ENCODE data around the gene SARS2. TPM values are rescaled to one million over a fixed set of nuclear protein-coding genes. Genes with fewer than 3 reads are reported as not detected.
"Not testable (repeated sequence)": the region's sequence is repeated elsewhere in the genome, so short reads cannot be mapped to it uniquely, and the experiment has no call there.

SARS2 gene
- total RNA-seq, 4 donors from 2014 or later = 18.2 to 134 (median 38.4) TPM

- no peaks in the 10 kb centered on the region for H3K4me1 ChIP-seq
- TF ChIP-seq POLR2A (IDR thresholded peaks at IDR 0.05) = no peak
- H3K4me3 ChIP-seq = no peak overlapping the region
- H3K36me3 ChIP-seq = no peaks in the 10 kb centered on the region
- DNase-seq = no peak
- H3K27me3 ChIP-seq = no peaks in the 10 kb centered on the region
- H3K27ac ChIP-seq = no peak overlapping the region
- H3K9me3 ChIP-seq = no peaks in the 10 kb centered on the region
Observed at GRCh38 chr19:38942471-38943181, 12.1 kb upstream of the SARS2 start.

DNA sequence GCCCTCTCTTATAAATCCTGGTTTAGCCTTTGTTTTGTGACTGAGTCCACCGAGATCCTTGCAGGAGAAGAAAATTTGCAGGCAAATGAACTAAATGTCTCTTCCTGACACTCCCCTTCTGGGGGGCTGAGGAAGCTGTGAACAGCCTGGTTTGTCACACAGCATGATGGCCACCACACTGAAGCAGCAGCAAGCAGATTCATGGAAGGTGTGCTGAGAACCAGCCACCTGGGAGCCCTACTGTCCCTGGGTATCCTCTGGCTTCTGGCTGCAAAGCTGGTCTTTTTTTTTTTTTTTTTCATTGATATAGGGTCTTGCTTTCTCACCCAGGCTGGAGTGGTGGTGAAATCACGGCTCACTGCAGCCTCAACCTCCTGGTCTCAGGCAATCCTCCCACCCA is 11.4 kb upstream of the SARS2 start:
- no peak for DNase-seq
- no peak for TF ChIP-seq POLR2A (IDR thresholded peaks at IDR 0.05)
- TF ChIP-seq, protein P1, sequence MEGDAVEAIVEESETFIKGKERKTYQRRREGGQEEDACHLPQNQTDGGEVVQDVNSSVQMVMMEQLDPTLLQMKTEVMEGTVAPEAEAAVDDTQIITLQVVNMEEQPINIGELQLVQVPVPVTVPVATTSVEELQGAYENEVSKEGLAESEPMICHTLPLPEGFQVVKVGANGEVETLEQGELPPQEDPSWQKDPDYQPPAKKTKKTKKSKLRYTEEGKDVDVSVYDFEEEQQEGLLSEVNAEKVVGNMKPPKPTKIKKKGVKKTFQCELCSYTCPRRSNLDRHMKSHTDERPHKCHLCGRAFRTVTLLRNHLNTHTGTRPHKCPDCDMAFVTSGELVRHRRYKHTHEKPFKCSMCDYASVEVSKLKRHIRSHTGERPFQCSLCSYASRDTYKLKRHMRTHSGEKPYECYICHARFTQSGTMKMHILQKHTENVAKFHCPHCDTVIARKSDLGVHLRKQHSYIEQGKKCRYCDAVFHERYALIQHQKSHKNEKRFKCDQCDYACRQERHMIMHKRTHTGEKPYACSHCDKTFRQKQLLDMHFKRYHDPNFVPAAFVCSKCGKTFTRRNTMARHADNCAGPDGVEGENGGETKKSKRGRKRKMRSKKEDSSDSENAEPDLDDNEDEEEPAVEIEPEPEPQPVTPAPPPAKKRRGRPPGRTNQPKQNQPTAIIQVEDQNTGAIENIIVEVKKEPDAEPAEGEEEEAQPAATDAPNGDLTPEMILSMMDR (IDR thresholded peaks at IDR 0.05) = no peak
- Histone ChIP-seq H3K27me3 (no peaks in the 10 kb centered on the region), H3K9me3 (no peaks in the 10 kb centered on the region), H3K36me3 (no peaks in the 10 kb centered on the region), H3K4me1 (no peaks in the 10 kb centered on the region), H3K4me3 (no peak overlapping the region), H3K27ac (no peak overlapping the region)

DNA sequence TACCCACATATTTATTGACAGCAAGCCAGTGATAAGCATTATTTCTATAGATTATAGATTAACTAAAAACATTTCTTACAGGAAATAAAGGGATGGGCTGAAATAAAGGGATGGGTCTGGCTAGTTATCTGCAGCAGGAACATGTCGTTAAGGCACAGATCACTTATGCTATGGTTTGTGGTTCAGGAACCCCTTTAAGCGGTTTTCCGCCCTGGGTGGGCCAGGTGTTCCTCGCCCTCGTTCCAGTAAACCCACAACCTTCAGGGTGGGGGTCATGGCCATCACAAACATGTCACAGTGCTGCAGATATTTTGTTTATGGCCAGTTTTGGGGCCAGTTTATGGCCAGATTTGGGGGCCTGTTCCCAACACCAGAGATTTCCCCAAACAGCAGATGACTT is 10.9 kb upstream of the SARS2 start:
- H3K36me3 ChIP-seq, DNase-seq, H3K27me3 ChIP-seq, H3K4me1 ChIP-seq, H3K4me3 ChIP-seq, H3K27ac ChIP-seq, H3K9me3 ChIP-seq: not testable (repeated sequence)

DNA sequence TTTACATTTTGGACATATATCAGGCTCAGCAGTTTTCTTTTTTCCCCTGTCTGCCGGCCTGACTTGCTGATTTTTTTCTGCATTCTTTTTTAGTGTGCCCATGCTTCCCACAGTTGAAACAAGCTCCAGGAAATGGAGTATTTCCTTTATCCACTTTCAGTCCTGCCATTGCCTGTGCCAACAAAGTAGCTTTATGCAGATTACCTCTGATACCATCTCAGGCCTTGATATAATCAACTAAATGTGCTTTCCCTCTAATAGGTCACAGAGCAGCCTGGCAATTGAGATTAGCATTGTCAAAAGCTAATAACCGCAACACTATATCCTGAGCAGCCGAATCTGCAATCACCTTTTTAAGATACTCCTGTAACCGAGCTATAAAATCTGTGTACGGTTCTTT is 9.4 kb upstream of the SARS2 start:
- Histone ChIP-seq H3K36me3 (no peaks in the 10 kb centered on the region), H3K27me3 (no peaks in the 10 kb centered on the region), H3K4me3 (no peak overlapping the region), H3K27ac (no peak overlapping the region), H3K9me3 (peaks cover 0 to 3% (median 0%) of the 10 kb centered on the region in 4 donors), H3K4me1 (no peaks in the 10 kb centered on the region)
- no peak for DNase-seq
- TF ChIP-seq POLR2A (IDR thresholded peaks at IDR 0.05) = no peak
- TF ChIP-seq, protein P1 (IDR thresholded peaks at IDR 0.05) = no peak

DNA sequence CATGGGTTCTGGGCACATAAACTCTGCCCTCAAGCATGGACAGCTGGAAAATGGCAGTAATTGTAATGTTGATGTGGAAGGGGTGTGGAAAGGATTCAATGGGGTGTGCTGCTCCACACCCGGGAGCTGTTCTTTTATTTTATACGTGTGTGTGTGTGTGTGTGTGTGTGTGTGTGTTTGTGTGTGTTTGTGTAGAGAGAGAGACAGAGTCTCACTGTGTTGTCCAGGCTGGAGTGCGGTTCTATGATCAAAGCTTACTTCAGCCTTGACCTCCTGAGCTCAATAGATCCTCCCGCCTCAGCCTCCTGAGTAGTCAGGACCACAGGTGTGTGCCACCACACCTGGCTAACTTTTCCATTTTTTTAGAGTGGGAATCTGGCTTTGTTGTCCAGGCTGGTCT is 3.0 kb upstream of the SARS2 start:
- no peak for DNase-seq
- H3K4me3 ChIP-seq = no peak overlapping the region
- peaks cover 0 to 15% (median 7%) of the 10 kb centered on the region in 4 donors for H3K4me1 ChIP-seq
- H3K36me3 ChIP-seq = peaks cover 0 to 17% (median 0%) of the 10 kb centered on the region in 3 donors
- H3K9me3 ChIP-seq = peaks cover 0 to 3% (median 0%) of the 10 kb centered on the region in 4 donors
- H3K27ac ChIP-seq = no peak overlapping the region
- TF ChIP-seq POLR2A (IDR thresholded peaks at IDR 0.05) = no peak
- TF ChIP-seq, protein P1 (IDR thresholded peaks at IDR 0.05) = no peak
- H3K27me3 ChIP-seq = no peaks in the 10 kb centered on the region

GRCh38 chr19:38932425-38933179 is 2.0 kb upstream of the SARS2 start:
- no peak overlapping the region for H3K4me3 ChIP-seq
- peaks cover 0 to 3% (median 0%) of the 10 kb centered on the region in 4 donors for H3K9me3 ChIP-seq
- TF ChIP-seq, protein P1 (IDR thresholded peaks at IDR 0.05) = peak in 5 of 6 experiments; percentile 5 to 37 (median 31)
- no peak for TF ChIP-seq POLR2A (IDR thresholded peaks at IDR 0.05)
- H3K27me3 ChIP-seq = no peaks in the 10 kb centered on the region
- H3K27ac ChIP-seq = no peak overlapping the region
- peaks cover 0 to 15% (median 7%) of the 10 kb centered on the region in 4 donors for H3K4me1 ChIP-seq
- peaks cover 0 to 17% (median 0%) of the 10 kb centered on the region in 3 donors for H3K36me3 ChIP-seq
- DNase-seq = peak in 2 of 3 donors; percentile 38 to 63

All from Peyer's patch (tissue), 4 donors.